SIG-M5 (cell line): ENCODE measurements around the gene RUSC2.
"Not testable (repeated sequence)": the region's sequence is repeated elsewhere in the genome, so short reads cannot be mapped to it uniquely, and the experiment has no call there.

ENCODE experiments used
- DNase-seq: peaks from one replicate; lab custom pipeline; 2025; lab: John Stamatoyannopoulos, UW

Gene RUSC2

DNA sequence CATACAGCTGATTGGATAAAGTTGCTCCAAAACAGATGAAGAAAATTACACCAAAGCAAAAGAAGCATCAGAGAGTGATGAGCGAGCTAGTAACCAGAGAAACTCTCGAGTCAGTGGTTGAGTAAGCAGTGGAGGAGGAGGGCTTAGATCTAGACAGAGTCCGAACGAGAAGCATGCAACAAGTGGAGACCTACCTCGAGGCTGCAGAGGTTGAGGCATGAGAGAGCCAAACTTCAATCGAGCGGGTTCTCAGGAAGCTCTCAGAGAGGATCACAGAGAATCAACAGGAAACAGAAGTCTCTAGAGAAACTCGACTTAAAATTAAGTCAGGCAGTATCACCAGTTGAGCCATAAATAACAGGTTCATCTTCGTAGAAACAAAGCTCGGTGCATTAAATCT is 6.1 kb downstream of the RUSC2 start:
- DNase-seq, result no peak

DNA sequence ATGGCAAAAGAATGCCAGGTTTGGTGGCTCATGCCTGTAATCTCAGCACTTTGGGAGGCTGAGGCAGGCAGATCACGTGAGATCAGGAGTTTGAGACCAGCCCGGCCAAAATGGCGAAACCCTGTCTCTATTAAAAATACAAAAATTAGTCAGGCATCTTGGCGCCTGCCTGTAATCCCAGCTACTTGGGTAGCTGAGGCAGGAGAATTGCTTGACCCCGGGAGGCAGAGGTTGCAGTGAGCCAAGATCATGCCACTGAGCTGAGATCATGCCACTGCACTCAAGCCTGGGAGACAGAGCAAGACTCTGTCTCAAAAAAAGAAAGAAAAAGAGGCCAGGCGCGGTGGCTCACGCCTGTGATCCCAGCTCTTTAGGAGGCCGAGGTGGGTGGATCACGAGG is 8.3 kb downstream of the RUSC2 start:
- DNase-seq, result not testable (repeated sequence)

DNA sequence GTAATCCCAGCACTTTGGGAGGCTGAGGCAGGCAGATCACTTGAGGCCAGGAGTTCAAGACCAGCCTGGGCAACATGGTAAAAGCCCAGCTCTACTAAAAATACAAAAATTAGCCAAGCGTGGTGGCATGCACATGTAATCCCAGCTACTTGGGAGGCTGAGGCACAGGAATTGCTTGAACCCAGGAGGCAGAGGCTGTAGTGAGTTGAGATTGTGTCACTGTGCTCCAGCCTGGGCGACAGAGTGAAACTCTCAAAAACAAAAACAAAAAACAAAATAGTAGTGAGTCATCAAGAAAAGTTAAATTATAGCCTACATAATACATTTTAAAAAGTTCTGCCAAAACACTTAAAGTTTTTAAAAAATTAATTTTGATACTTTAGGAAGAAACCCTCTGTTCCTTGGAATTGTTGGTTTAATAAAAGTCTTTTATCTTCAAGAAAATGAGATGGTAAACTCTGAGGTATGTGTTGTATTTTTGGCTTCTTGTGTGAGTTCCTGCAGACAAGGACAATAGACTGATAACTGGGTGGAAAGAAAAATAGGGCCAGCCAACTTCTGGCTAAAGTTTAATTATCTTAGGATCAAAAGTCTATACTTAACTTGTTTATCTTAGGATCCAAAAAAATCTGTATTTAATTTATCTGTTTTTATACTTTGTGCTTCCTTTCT is 9.3 kb downstream of the RUSC2 start:
- no peak for DNase-seq

DNA sequence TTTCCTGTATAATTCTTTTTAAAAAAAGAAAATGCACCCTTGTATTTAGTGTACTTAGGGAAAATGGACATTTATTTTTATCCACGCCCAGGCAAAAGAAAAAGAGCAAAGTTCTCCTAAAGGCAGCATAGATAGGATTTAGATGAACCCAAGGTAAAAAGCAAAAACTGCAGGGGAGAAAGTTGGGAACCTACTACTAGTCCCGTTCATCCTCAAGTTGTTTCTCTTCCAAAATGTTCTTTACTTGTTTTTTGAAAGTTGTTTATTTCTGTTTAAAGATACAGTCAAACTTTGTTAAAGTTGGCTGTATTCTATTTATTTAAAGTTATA is 9.8 kb downstream of the RUSC2 start:
- DNase-seq, result no peak

DNA sequence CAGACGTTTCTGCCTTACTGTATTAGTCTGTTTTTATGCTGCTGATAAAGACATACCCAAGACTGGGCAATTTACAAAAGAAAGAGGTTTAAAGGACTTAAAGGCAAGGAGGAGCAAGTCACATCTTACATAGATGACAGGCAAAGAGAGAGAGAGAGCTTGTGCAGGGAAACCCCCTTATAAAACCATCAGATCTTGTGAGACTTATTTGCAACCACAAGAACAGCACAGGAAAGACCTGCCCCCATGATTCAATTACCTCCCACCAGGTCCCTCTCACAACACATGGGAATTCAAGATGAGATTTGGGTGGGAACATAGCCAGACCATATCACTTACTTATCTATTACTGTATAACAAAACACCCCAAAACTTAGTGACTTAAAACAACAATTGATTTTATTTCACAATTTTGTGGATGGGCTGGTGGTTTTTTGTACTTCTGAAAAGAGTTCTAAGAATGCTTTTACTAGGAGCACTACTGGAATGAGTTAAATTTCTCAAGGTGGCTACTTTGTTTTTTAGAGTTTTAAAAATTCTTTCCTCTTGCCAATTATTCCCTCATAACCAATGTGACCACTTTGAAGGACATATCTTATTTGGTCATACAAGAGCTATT is 10.3 kb downstream of the RUSC2 start:
- DNase-seq, result no peak

DNA sequence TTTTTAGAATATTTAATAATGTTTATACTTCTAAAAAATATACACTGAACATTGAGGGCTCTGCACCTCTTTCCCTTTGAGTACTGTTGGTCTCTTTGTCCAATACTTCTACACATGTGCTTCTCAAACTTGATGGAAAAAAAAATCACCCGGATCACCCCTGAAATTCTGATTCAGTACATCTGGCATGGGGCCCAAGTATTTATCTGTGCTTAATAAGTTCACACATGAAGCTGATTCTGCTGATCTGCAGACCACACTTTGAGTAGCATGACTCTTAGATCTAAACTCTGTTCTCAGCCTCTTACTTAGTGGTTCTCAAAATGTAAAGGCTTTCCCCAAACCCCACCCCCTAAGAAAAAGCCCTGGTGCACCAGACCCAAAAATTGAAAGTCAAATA is 12.0 kb downstream of the RUSC2 start:
- DNase-seq, result no peak

GRCh38 chr9:35506359-35506758 is 16.4 kb downstream of the RUSC2 start:
- DNase-seq, result no peak

- DNase-seq, result no peak
These were observed 18.2 kb downstream of the RUSC2 start for GRCh38 chr9:35508069-35508468.

DNA sequence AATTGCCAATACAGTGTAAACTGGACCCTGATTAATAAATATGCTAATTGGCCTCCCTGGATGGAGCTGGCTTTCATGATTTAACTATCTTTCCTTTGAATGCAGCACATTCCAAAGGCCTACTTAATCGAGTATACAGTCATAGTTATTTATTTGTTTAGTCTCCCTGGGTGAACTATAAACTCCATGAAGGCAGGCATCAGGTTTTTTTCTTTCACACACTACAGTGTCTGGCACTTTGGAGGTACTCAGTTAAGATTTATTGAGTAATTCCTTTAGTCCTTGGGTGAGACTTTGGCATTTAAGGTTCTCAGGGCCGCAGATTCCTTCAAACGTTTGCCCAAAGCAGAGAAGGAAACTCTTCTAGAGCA is 20.5 kb downstream of the RUSC2 start:
- no peak for DNase-seq

- DNase-seq, result no peak
These were observed 21.0 kb downstream of the RUSC2 start for GRCh38 chr9:35510754-35511428.

GRCh38 chr9:35511453-35511852 is 21.5 kb downstream of the RUSC2 start:
- no peak for DNase-seq

GRCh38 chr9:35515766-35516165 is 25.9 kb downstream of the RUSC2 start:
- no peak for DNase-seq

- no peak for DNase-seq
These were observed 26.6 kb downstream of the RUSC2 start for GRCh38 chr9:35516479-35516878.

DNA sequence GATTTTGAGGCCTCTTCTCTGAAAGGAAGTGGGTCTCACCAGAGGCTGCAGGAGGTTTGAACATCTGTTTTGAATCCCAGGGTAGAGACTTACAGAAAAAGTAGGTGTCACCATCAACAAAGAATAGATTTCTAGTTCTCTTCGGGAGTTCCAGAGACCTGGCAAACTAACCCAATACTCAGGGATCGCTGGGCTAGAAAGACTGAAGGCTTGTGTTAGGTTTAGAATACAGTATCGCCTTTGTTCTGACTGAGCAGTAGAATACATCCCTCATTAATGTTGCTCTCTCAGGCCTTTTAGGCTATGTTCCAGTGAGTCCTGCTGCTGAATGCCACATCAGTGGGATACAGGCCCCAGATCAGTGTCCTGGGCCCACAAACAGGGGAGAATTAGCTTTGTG is 27.2 kb downstream of the RUSC2 start:
- no peak for DNase-seq

DNA sequence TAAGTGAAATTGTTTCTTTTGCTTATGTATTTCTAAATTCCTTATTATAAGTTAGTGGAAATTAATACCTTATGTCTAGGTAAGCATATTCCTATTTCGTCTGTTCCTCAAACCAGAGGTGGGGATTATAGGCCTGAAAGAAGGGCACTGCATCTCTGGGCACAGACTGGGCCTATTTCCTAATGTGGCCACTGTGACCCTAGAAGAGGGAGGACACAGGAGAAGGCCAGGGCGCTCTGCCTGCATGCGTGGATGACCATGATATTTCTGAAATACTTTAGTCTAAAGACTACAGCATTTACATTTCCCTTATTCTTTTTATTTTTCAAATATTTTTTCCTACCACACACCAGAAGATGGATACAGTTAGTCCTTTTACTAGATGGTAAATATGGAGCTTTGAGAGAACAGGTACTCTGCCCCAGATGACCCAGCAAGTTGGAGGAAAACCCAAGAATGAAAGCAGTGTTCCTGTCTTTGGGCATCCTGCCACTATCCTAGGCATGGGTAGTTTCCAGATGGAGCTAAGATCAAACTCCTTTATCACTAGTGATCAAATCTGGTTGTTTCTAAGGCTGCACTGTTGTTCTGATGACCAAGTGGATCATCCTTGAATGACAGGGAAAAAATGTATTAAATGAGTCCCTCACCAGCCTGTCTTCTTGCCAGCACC is 27.8 kb downstream of the RUSC2 start:
- no peak for DNase-seq

- DNase-seq, result no peak
These were observed 28.4 kb downstream of the RUSC2 start for GRCh38 chr9:35518225-35518821.

GRCh38 chr9:35518981-35519679 is 29.2 kb downstream of the RUSC2 start:
- no peak for DNase-seq

DNA sequence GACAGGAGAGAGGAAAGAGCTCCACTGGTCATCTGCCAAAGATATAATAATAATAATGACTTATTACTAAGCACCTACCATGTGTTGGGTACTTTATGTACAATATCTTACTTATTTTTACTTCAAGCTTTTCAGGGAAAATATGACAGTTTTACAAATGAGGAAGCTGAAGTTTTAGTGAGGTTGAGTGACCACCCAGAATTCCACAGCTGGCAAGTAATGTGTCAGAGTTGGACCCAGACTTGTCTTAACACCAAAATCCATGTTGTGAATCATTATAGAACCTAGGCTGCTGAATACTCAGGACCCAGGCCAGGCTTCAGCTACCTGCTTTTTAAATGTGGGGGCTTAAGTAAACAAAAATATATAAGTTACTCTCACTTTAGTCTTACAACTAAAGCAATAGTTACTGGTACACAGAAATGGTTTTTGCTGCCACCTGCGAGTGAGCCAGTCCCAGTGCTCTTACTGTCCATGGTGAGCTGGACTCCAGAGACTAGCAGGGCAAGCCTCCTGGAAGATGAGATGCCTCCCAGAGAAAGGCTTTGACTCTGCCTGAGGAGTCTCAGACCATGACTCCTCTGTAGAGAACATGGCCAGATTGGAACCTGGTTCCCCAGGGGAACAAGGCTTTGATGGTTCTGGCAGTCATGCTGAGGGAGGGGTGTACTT is 29.9 kb downstream of the RUSC2 start:
- DNase-seq, result no peak

- no peak for DNase-seq
These were observed 30.4 kb downstream of the RUSC2 start for GRCh38 chr9:35520364-35520710.

- no peak for DNase-seq
These were observed 31.8 kb downstream of the RUSC2 start for GRCh38 chr9:35521708-35522107.

- no peak for DNase-seq
These were observed 32.3 kb downstream of the RUSC2 start for GRCh38 chr9:35522187-35522586.

- DNase-seq, result no peak
These were observed 32.8 kb downstream of the RUSC2 start for GRCh38 chr9:35522700-35523099.
